HEK293 (cell line): Measurements from ENCODE around the gene MYL6B.
A peak's percentile ranks its signal among the peaks of the same experiment; 100 is the strongest.

Experiments
- CTCF ChIA-PET: fragments of 350-600 bp; formaldehyde crosslinking; extraction: SDS; loops from one replicate; lab custom pipeline; 2021; ENCODE audit warnings: antibody characterized with exemption; lab: Yijun Ruan, JAX
- POLR2A ChIA-PET: fragments of 300-600 bp; formaldehyde crosslinking; extraction: SDS; loops from one replicate; lab custom pipeline; 2020; ENCODE audit warnings: antibody characterized with exemption, inconsistent platforms; lab: Yijun Ruan, JAX
- H3K27ac ChIP-seq: fragments of 200-500 bp; sonication (Bioruptor generic); 2 replicates; pipeline ENCODE4 v1.5.1; 2014; ENCODE audit warnings: low read depth, low read length, control low read depth, inconsistent platforms; ENCODE audit errors: extremely low read depth
- H3K36me3 ChIP-seq, 2 experiments: fragments of 200-500 bp in 1 of 2; sonication (Bioruptor generic) in 1 of 2; 1 replicate in 1 of 2; 2 replicates in 1 of 2; pipeline ENCODE4 v1.5.1; 2014 to 2017; ENCODE audit warnings: inconsistent platforms in 2 of 2, low read length in 2 of 2; ENCODE audit not compliant: control insufficient read depth in 2 of 2, insufficient read depth in 1 of 2
- H3K4me1 ChIP-seq: fragments of 200-500 bp; sonication (Bioruptor generic); 2 replicates; pipeline ENCODE4 v1.5.1; 2014; ENCODE audit warnings: mild to moderate bottlenecking, low read length, inconsistent platforms; ENCODE audit not compliant: control insufficient read depth, insufficient read depth
- H3K4me3 ChIP-seq: 2 replicates; pipeline ENCODE4 v1.5.1; 2011; ENCODE audit warnings: low read depth, mild to moderate bottlenecking, control low read depth, low read length, moderate library complexity
- H3K9me3 ChIP-seq: fragments of 200-500 bp; sonication (Bioruptor generic); 2 replicates; pipeline ENCODE4 v1.5.1; 2014; ENCODE audit warnings: low read depth, low read length, inconsistent platforms; ENCODE audit not compliant: control insufficient read depth, insufficient read depth
- GFI1B ChIP-seq: fragments of 450-650 bp; formaldehyde crosslinking; IDR thresholded peaks from 2 replicates; pipeline ENCODE4 v1.5.1; 2016; ENCODE audit warnings: missing biosample characterization, missing genetic modification characterization
- GLI2 ChIP-seq: fragments of 450-650 bp; formaldehyde crosslinking; IDR thresholded peaks from 2 replicates; pipeline ENCODE4; 2017; ENCODE audit warnings: missing biosample characterization, missing genetic modification characterization, low read depth, borderline replicate concordance
- IKZF3 ChIP-seq: fragments of 450-650 bp; IDR thresholded peaks from 2 replicates; pipeline ENCODE4 v1.5.0; 2018; ENCODE audit warnings: missing biosample characterization, mild to moderate bottlenecking, missing genetic modification characterization, moderate library complexity
- KLF7 ChIP-seq: fragments of 450-650 bp; formaldehyde crosslinking; IDR thresholded peaks from 2 replicates; pipeline ENCODE4 v1.5.1; 2016; ENCODE audit warnings: missing biosample characterization, missing genetic modification characterization, borderline replicate concordance
- SP7 ChIP-seq: fragments of 450-650 bp; formaldehyde crosslinking; IDR thresholded peaks from 2 replicates; pipeline ENCODE4 v1.5.1; 2016; ENCODE audit warnings: missing biosample characterization, missing genetic modification characterization
- ZBTB48 ChIP-seq: fragments of 450-650 bp; formaldehyde crosslinking; IDR thresholded peaks from 2 replicates; pipeline ENCODE4 v1.5.1; 2016; ENCODE audit warnings: missing biosample characterization, missing genetic modification characterization
- ZNF175 ChIP-seq: fragments of 450-650 bp; formaldehyde crosslinking; IDR thresholded peaks from 2 replicates; pipeline ENCODE4 v1.5.1; 2016; ENCODE audit warnings: missing biosample characterization, missing genetic modification characterization
- ZNF184 ChIP-seq: fragments of 450-650 bp; IDR thresholded peaks from 2 replicates; pipeline ENCODE4 v1.5.1; 2018; ENCODE audit warnings: missing biosample characterization, mild to moderate bottlenecking, missing genetic modification characterization
- ZNF221 ChIP-seq: fragments of 450-650 bp; formaldehyde crosslinking; IDR thresholded peaks from 2 replicates; pipeline ENCODE4 v1.5.1; 2017; ENCODE audit warnings: missing biosample characterization, missing genetic modification characterization, borderline replicate concordance
- ZNF366 ChIP-seq: fragments of 450-650 bp; formaldehyde crosslinking; conservative IDR thresholded peaks from 2 replicates; pipeline ENCODE4 v1.5.1; 2016; ENCODE audit warnings: missing biosample characterization, missing genetic modification characterization
- ZNF510 ChIP-seq: fragments of 450-650 bp; formaldehyde crosslinking; IDR thresholded peaks from 2 replicates; pipeline ENCODE4 v1.5.1; 2018; ENCODE audit warnings: mild to moderate bottlenecking, missing genetic modification characterization, missing biosample characterization; ENCODE audit not compliant: insufficient replicate concordance
- ZNF561 ChIP-seq: fragments of 450-650 bp; IDR thresholded peaks from 2 replicates; pipeline ENCODE4 v1.5.1; 2018; ENCODE audit warnings: missing biosample characterization, missing genetic modification characterization, borderline replicate concordance
- ZNF624 ChIP-seq: fragments of 450-650 bp; formaldehyde crosslinking; IDR thresholded peaks from 2 replicates; pipeline ENCODE4 v1.5.1; 2017; ENCODE audit warnings: missing biosample characterization, missing genetic modification characterization
- ZNF629 ChIP-seq: fragments of 450-650 bp; formaldehyde crosslinking; IDR thresholded peaks from 2 replicates; pipeline ENCODE4 v1.5.1; 2017; ENCODE audit warnings: missing biosample characterization, missing genetic modification characterization
- ZNF654 ChIP-seq: fragments of 450-650 bp; formaldehyde crosslinking; IDR thresholded peaks from 2 replicates; pipeline ENCODE4 v1.5.1; 2016; ENCODE audit warnings: low read depth, missing biosample characterization, missing genetic modification characterization
- ZNF670 ChIP-seq: fragments of 450-650 bp; formaldehyde crosslinking; IDR thresholded peaks from 2 replicates; pipeline ENCODE4 v1.5.1; 2016; ENCODE audit warnings: missing biosample characterization, missing genetic modification characterization, low read depth
- ZSCAN23 ChIP-seq: fragments of 450-650 bp; formaldehyde crosslinking; IDR thresholded peaks from 2 replicates; pipeline ENCODE4 v1.5.1; 2016; ENCODE audit warnings: missing biosample characterization, missing genetic modification characterization
- ZXDB ChIP-seq: fragments of 450-650 bp; formaldehyde crosslinking; IDR thresholded peaks from 2 replicates; pipeline ENCODE4 v1.5.1; 2016; ENCODE audit warnings: missing biosample characterization, missing genetic modification characterization
- TF ChIP-seq, protein P1 (sequence below): fragments of 450-650 bp; formaldehyde crosslinking; IDR thresholded peaks from 2 replicates; pipeline ENCODE4 v1.5.1; 2017; ENCODE audit warnings: missing biosample characterization, missing genetic modification characterization
- TF ChIP-seq, protein P2 (sequence below): fragments of 450-650 bp; formaldehyde crosslinking; IDR thresholded peaks from 2 replicates; pipeline ENCODE4 v1.5.1; 2016; ENCODE audit warnings: missing biosample characterization, missing genetic modification characterization
- TF ChIP-seq, protein P3 (sequence below): fragments of 450-650 bp; formaldehyde crosslinking; IDR thresholded peaks from 2 replicates; pipeline ENCODE4 v1.5.1; 2017; ENCODE audit warnings: missing biosample characterization, missing genetic modification characterization
- TF ChIP-seq, protein P4 (sequence below): fragments of 450-650 bp; formaldehyde crosslinking; IDR thresholded peaks from 2 replicates; pipeline ENCODE4 v1.5.1; 2016; ENCODE audit warnings: missing biosample characterization, missing genetic modification characterization
- TF ChIP-seq, protein P5 (sequence below): fragments of 450-650 bp; formaldehyde crosslinking; IDR thresholded peaks from 2 replicates; pipeline ENCODE4; 2016; ENCODE audit warnings: missing biosample characterization, missing genetic modification characterization

MYL6B gene

DNA sequence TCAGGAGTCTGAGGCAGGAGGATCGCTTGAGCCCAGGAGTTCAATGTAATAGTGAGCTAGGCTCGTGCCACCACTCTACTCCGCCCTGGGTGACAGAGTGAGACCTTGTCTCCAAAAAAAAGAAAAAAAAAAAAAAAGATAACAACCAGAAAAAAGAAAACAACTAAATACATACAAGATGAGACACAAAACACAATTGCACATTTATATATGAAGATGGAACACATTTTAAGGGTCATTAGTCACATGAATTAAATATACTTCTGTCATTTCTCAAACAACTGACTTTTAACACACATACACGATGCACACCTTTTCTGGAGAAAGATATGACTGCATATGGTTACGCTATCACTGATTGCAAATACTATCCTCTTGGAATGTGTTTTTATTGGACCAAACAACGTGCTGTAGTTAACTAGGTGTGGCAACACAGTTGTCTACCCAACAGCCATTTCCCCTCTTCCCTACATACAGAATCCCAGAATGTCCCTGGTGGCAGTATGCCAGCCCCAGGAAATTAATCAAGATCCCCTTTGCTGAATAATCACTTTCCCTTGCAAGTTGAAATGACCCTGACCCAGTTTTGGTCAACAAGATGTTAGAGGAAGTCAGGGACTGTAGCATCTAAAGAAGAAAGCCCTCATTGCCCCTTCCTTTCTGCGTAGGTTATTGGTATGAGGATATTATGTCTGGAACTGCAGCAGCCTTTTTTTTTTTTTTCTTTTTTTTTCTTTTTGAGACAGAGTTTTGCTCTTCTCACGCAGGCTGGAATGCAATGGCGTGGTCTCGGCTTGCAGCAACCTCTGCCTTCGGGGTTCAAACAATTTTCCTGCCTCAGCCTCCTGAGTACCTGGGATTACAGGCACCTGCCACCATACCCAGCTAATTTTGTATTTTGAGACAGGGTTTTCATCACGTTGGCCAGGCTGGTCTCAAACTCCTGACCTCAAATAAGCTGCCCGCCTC is 5.6 kb upstream of the MYL6B start:
- CTCF ChIA-PET = interaction anchor here (0.7 kb wide), 1 partner anchor 1847 kb away, joined by 3 read pairs; no protein-coding TSS in a partner anchor
- H3K4me3 ChIP-seq = no peak overlapping the region
- no peak overlapping the region for H3K27ac ChIP-seq
- peaks cover 6% of the 10 kb centered on the region for H3K4me1 ChIP-seq
- no peaks in the 10 kb centered on the region for H3K9me3 ChIP-seq
- H3K36me3 ChIP-seq = peaks cover 0 to 36% of the 10 kb centered on the region in 2 experiments; a peak in 2 of 3 replicates
- TF ChIP-seq, protein P1, sequence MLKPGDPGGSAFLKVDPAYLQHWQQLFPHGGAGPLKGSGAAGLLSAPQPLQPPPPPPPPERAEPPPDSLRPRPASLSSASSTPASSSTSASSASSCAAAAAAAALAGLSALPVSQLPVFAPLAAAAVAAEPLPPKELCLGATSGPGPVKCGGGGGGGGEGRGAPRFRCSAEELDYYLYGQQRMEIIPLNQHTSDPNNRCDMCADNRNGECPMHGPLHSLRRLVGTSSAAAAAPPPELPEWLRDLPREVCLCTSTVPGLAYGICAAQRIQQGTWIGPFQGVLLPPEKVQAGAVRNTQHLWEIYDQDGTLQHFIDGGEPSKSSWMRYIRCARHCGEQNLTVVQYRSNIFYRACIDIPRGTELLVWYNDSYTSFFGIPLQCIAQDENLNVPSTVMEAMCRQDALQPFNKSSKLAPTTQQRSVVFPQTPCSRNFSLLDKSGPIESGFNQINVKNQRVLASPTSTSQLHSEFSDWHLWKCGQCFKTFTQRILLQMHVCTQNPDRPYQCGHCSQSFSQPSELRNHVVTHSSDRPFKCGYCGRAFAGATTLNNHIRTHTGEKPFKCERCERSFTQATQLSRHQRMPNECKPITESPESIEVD (tag by site-specific recombination) = 0 out of 2 replicates have a peak, but pooled peaks have one; percentile 16
- TF ChIP-seq IKZF3 (tag by site-specific recombination) = 0 out of 2 replicates have a peak, but pooled peaks have one; percentile 24
- TF ChIP-seq, protein P2, sequence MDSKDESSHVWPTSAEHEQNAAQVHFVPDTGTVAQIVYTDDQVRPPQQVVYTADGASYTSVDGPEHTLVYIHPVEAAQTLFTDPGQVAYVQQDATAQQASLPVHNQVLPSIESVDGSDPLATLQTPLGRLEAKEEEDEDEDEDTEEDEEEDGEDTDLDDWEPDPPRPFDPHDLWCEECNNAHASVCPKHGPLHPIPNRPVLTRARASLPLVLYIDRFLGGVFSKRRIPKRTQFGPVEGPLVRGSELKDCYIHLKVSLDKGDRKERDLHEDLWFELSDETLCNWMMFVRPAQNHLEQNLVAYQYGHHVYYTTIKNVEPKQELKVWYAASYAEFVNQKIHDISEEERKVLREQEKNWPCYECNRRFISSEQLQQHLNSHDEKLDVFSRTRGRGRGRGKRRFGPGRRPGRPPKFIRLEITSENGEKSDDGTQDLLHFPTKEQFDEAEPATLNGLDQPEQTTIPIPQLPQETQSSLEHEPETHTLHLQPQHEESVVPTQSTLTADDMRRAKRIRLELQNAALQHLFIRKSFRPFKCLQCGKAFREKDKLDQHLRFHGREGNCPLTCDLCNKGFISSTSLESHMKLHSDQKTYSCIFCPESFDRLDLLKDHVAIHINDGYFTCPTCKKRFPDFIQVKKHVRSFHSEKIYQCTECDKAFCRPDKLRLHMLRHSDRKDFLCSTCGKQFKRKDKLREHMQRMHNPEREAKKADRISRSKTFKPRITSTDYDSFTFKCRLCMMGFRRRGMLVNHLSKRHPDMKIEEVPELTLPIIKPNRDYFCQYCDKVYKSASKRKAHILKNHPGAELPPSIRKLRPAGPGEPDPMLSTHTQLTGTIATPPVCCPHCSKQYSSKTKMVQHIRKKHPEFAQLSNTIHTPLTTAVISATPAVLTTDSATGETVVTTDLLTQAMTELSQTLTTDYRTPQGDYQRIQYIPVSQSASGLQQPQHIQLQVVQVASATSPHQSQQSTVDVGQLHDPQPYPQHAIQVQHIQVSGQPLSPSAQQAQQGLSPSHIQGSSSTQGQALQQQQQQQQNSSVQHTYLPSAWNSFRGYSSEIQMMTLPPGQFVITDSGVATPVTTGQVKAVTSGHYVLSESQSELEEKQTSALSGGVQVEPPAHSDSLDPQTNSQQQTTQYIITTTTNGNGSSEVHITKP (tag by site-specific recombination) = peak; percentile 71
- no peak for TF ChIP-seq ZNF670 (tag by site-specific recombination)
- TF ChIP-seq ZBTB48 (tag by site-specific recombination) = peak; percentile 28; the same call in 1 of the 2 replicates
- POLR2A ChIA-PET = interaction anchor here (0.7 to 3.6 kb wide), 2 partner anchors 13 to 19 kb away, joined by 4 to 22 read pairs; partner anchors contain the start of gene ESYT1

DNA sequence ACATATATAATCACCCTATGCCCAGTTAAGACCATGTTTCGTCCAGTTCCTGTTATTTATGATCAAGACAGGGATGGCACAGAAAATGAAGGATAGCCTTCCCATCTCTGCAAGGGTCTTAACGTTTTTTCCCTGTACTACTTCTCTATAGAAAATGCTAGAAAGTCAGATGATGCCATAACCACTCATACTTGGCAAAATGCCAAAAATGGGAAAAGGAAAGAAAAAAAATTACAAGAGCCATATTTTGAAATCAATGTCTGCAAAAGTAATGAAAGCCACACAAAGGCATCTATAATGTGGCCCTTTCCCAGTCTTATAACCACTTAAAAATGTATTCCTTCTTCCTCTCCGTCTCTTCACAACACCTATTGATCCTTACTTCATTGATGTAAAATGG is 1.8 kb upstream of the MYL6B start:
- ChIA-PET POLR2A (interaction anchor here (3.6 kb wide), 1 partner anchor 23 kb away, joined by 22 read pairs; the partner anchor contains the start of gene ESYT1), CTCF (interaction anchor here (0.6 to 0.7 kb wide), 3 partner anchors 133 to 211 kb away, joined by 3 to 4 read pairs (median 3); no protein-coding TSS in a partner anchor)
- H3K27ac ChIP-seq = no peak overlapping the region
- H3K4me1 ChIP-seq = peaks cover 6% of the 10 kb centered on the region
- no peaks in the 10 kb centered on the region for H3K9me3 ChIP-seq
- H3K36me3 ChIP-seq = peaks cover 0 to 17% of the 10 kb centered on the region in 2 experiments
- no peak overlapping the region for H3K4me3 ChIP-seq
- TF ChIP-seq ZNF670 (tag by site-specific recombination) = no peak
- TF ChIP-seq GFI1B (tag by site-specific recombination) = no peak
- no peak for TF ChIP-seq ZNF654 (tag by site-specific recombination)
- 0 out of 2 replicates have a peak, but pooled peaks have one; percentile 66 for TF ChIP-seq GLI2 (tag by site-specific recombination)
- TF ChIP-seq ZXDB = no peak
- TF ChIP-seq, protein P3, sequence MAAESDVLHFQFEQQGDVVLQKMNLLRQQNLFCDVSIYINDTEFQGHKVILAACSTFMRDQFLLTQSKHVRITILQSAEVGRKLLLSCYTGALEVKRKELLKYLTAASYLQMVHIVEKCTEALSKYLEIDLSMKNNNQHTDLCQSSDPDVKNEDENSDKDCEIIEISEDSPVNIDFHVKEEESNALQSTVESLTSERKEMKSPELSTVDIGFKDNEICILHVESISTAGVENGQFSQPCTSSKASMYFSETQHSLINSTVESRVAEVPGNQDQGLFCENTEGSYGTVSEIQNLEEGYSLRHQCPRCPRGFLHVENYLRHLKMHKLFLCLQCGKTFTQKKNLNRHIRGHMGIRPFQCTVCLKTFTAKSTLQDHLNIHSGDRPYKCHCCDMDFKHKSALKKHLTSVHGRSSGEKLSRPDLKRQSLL (tag by site-specific recombination) = peak; percentile 42; the same call in 1 of the 2 replicates
- peak; percentile 31; the same call in 1 of the 2 replicates for TF ChIP-seq ZNF629
- peak; percentile 87; the same call in 1 of the 2 replicates for TF ChIP-seq ZNF624 (tag by site-specific recombination)
- TF ChIP-seq, protein P4, sequence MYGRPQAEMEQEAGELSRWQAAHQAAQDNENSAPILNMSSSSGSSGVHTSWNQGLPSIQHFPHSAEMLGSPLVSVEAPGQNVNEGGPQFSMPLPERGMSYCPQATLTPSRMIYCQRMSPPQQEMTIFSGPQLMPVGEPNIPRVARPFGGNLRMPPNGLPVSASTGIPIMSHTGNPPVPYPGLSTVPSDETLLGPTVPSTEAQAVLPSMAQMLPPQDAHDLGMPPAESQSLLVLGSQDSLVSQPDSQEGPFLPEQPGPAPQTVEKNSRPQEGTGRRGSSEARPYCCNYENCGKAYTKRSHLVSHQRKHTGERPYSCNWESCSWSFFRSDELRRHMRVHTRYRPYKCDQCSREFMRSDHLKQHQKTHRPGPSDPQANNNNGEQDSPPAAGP = no peak
- no peak for TF ChIP-seq ZNF175 (tag by site-specific recombination)
- peak; percentile 52; the same call in 1 of the 2 replicates for TF ChIP-seq ZNF366 (tag by site-specific recombination)
- no peak for TF ChIP-seq ZSCAN23 (tag by site-specific recombination)
- TF ChIP-seq ZNF561 (tag by site-specific recombination) = peak; percentile 84; the same call in 1 of the 2 replicates
- TF ChIP-seq ZNF221 (tag by site-specific recombination) = peak; percentile 91; the same call in 1 of the 2 replicates
- TF ChIP-seq ZNF510 (tag by site-specific recombination) = peak; percentile 82
- TF ChIP-seq, protein P5, sequence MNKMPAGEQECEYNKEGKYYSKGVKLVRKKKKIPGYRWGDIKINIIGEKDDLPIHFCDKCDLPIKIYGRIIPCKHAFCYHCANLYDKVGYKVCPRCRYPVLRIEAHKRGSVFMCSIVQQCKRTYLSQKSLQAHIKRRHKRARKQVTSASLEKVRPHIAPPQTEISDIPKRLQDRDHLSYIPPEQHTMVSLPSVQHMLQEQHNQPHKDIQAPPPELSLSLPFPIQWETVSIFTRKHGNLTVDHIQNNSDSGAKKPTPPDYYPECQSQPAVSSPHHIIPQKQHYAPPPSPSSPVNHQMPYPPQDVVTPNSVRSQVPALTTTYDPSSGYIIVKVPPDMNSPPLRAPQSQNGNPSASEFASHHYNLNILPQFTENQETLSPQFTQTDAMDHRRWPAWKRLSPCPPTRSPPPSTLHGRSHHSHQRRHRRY (tag by site-specific recombination) = no peak
- peak; percentile 54 for TF ChIP-seq SP7 (tag by site-specific recombination)
- peak; percentile 96 for TF ChIP-seq ZNF184 (tag by site-specific recombination)
- no peak for TF ChIP-seq KLF7 (tag by site-specific recombination)
